ENCODE results near the gene ZNF610.
A peak's percentile ranks its signal among the peaks of the same experiment; 100 is the strongest.

ZNF610 gene

DNA sequence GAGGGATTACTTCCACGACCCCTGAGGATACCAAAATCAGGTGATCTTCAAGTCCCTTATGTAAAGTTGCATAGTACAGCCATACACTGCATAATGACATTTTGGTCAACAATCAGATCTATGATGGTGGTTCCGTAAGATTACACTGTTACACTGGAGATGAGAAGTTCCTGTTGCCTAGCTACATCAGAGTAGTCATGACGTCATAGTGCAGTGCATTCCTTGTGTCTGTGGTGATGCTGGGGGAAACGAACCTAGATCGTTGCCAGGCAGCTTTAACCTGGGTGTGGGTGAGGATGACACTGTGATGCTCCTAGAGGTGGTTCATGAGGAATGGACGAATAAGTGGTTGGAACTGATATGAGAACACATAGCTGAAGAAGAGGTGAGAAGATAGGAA lies 9.1 kb downstream of the ZNF610 start:
- TF ChIP-seq, protein P1, sequence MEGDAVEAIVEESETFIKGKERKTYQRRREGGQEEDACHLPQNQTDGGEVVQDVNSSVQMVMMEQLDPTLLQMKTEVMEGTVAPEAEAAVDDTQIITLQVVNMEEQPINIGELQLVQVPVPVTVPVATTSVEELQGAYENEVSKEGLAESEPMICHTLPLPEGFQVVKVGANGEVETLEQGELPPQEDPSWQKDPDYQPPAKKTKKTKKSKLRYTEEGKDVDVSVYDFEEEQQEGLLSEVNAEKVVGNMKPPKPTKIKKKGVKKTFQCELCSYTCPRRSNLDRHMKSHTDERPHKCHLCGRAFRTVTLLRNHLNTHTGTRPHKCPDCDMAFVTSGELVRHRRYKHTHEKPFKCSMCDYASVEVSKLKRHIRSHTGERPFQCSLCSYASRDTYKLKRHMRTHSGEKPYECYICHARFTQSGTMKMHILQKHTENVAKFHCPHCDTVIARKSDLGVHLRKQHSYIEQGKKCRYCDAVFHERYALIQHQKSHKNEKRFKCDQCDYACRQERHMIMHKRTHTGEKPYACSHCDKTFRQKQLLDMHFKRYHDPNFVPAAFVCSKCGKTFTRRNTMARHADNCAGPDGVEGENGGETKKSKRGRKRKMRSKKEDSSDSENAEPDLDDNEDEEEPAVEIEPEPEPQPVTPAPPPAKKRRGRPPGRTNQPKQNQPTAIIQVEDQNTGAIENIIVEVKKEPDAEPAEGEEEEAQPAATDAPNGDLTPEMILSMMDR (IDR thresholded peaks at IDR 0.05; ENCODE audit: low read length, missing control alignments): no peak
- H3K4me3 ChIP-seq (replicated peaks; ENCODE audit: low read depth, low read length): no peak overlapping the region
- no peak for DNase-seq (ENCODE audit: low read depth)

DNA sequence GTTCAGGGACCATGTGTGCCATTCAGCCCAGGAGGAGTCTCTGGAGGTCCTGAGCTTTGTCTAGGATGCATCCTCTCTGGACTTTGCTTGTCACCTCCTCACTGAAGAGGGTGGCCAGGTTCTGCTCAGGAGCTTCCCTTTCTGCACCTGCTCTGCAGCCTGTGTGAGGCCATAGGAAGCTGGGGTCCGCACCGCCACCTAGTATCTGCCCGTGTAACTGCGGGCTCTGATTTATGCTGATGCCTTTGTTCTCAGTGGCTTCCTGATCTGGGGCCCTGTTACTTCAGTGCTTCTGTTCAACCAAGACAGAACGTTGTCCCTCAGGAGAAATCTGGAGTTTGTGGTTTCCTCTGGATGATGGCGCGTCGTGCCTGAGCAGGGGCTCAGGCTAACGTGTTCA lies 15.5 kb downstream of the ZNF610 start:
- no peak overlapping the region for H3K4me3 ChIP-seq (replicated peaks; ENCODE audit: low read depth, low read length)
- DNase-seq (ENCODE audit: low read depth): no peak
- TF ChIP-seq, protein P1 (IDR thresholded peaks at IDR 0.05; ENCODE audit: low read length, missing control alignments): no peak

DNA sequence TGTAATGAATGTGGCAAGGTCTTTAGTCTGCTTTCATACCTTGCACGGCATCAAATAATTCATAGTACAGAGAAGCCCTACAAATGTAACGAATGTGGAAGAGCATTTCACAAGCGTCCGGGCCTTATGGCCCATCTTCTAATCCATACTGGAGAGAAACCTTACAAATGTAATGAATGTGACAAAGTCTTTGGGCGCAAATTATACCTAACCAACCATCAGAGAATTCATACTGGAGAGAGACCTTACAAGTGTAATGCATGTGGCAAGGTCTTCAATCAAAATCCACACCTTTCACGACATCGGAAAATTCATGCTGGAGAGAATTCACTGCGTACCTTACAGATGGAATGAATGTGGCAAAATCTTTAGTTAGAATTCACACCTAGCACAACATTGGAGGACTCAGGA lies 30.4 kb downstream of the ZNF610 start:
- H3K4me3 ChIP-seq (replicated peaks; ENCODE audit: low read depth, low read length): no peak overlapping the region
- TF ChIP-seq, protein P1 (IDR thresholded peaks at IDR 0.05; ENCODE audit: low read length, missing control alignments): no peak
- DNase-seq (ENCODE audit: low read depth): no peak

- H3K4me3 ChIP-seq (replicated peaks; ENCODE audit: low read depth, low read length): peak within 1 kb of the TSS; percentile 92
- TF ChIP-seq, protein P1 (IDR thresholded peaks at IDR 0.05; ENCODE audit: low read length, missing control alignments): no peak
- peak; percentile 94 for DNase-seq (ENCODE audit: low read depth)
Observed at GRCh38 chr19:52369559-52370340, 33.7 kb downstream of the ZNF610 start, which contains the start of gene ZNF880. TSS of gene ZNF880 (plus strand) at chr19:52369923. CDS start at chr19:52369966, 43 bp downstream.

DNA sequence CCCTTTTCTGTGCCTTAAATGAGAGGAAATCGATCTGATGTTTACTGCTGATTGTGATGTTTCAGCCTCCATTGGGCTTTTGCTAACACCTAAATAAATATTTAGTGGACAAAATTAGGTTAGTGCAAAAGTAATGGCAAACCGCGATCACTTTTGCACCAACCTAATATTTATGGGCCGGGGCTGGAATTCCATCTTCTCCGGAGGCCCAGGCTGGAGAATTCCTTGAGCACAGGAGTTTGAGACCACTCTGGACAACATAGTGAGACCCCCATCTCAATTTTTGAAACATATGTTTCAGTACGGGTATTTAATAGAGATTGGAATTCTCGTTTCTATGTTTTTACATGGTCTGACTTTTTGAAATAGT lies 34.3 kb downstream of the ZNF610 start:
- TF ChIP-seq, protein P1 (IDR thresholded peaks at IDR 0.05; ENCODE audit: low read length, missing control alignments): no peak

GRCh38 chr19:52391135-52391534 lies 55.1 kb downstream of the ZNF610 start:
- DNase-seq (ENCODE audit: low read depth): no peak
- no peak overlapping the region for H3K4me3 ChIP-seq (replicated peaks; ENCODE audit: low read depth, low read length)
- TF ChIP-seq, protein P1 (IDR thresholded peaks at IDR 0.05; ENCODE audit: low read length, missing control alignments): no peak

More for the DNA sequence above, 34.3 kb downstream of the ZNF610 start:
- DNase-seq (ENCODE audit: low read depth): no peak
- peak overlapping the region; percentile 92 for H3K4me3 ChIP-seq (replicated peaks; ENCODE audit: low read depth, low read length)
